ENCODE data around the gene GRP.

The GRP gene

DNA sequence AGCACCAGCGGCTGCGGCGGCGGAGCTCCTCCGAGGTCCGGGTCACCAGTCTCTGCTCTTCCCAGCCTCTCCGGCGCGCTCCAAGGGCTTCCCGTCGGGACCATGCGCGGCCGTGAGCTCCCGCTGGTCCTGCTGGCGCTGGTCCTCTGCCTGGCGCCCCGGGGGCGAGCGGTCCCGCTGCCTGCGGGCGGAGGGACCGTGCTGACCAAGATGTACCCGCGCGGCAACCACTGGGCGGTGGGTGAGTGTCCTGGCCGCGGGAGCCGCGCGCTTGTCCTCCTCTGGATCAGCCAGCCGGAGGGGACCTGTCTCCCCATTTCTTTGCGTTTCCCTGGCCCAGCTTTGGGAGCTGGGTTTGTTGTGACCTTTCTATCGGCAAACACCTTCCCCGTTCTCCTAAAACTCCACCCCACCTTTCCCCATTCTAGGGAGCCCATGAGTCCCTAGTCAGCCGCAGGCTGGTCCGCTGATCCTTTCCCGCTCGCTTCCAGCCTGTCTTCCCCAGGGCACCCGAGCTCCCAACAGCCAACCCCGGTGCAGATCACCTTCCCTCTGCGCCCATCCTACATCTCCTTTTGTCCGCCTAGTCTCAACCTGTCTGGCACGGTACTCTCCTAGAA lies 316 bp downstream of the GRP start:
- H3K36me3 ChIP-seq = no peaks in the 10 kb centered on the region
- peaks cover 9% of the 10 kb centered on the region for H3K27me3 ChIP-seq (ENCODE audit: insufficient read depth, low read depth, severe bottlenecking)
- TF ChIP-seq, protein P1, sequence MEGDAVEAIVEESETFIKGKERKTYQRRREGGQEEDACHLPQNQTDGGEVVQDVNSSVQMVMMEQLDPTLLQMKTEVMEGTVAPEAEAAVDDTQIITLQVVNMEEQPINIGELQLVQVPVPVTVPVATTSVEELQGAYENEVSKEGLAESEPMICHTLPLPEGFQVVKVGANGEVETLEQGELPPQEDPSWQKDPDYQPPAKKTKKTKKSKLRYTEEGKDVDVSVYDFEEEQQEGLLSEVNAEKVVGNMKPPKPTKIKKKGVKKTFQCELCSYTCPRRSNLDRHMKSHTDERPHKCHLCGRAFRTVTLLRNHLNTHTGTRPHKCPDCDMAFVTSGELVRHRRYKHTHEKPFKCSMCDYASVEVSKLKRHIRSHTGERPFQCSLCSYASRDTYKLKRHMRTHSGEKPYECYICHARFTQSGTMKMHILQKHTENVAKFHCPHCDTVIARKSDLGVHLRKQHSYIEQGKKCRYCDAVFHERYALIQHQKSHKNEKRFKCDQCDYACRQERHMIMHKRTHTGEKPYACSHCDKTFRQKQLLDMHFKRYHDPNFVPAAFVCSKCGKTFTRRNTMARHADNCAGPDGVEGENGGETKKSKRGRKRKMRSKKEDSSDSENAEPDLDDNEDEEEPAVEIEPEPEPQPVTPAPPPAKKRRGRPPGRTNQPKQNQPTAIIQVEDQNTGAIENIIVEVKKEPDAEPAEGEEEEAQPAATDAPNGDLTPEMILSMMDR (IDR thresholded peaks at IDR 0.05; ENCODE audit: low read depth, low read length) = no peak
- DNase-seq = peak; percentile 51
- no peaks in the 10 kb centered on the region for H3K9me3 ChIP-seq (ENCODE audit: severe bottlenecking)
- no peak overlapping the region for H3K27ac ChIP-seq
- H3K4me3 ChIP-seq (ENCODE audit: low read depth, low read length) = peak overlapping the region; percentile 50

DNA sequence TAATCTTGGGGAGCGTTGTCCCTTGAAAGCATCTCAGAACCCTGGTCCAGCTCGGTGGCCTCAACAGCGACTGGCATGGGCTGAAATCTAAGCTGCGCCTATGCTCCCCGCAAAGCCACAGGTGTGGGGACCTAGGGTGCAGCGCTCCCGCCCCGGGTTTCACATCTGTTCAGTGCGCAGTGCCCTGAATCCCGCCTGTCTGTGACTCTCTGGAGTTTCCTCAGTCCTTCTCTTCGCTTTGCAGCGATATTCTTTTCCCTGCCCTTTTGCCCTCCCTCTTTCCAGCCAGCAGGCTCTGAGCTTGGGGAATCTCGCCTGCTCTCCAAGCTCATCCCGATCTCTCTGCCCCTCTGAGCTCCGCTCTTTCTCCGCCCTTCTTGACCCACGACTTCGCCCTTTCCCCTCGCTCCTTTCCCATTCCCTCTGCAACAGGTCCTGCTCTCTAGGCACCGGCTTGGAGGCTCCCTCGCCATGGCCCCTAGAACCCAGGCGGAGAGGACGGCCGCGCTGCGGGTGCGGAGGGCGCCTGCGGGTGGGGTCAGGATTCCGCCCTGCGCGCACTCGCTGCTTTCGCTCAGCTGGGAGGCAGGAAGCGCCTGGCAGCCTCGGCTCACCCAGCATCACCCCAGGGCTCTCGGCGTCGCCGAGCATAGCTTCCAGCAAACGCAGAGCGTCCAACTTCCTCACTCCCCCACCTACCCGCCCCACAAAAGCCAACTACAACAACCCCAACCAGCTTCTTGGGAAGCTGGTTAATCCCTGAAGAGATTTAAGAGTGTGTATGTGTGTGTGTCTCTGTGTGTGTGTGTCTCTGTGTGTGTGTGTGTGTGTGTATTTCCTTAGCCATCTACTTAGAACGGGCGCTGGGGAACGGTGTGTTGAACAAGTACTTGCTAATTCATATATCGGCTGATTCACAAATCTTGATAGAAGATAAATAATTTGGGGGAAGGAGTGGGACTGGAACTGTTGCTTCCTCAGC lies 1.1 kb downstream of the GRP start:
- Histone ChIP-seq H3K36me3 (no peaks in the 10 kb centered on the region), H3K27ac (no peak overlapping the region), H3K27me3 (ENCODE audit: insufficient read depth, low read depth, severe bottlenecking) (peaks cover 9% of the 10 kb centered on the region), H3K9me3 (ENCODE audit: severe bottlenecking) (no peaks in the 10 kb centered on the region), H3K4me3 (ENCODE audit: low read depth, low read length) (peak overlapping the region; percentile 50)
- TF ChIP-seq, protein P1 (IDR thresholded peaks at IDR 0.05; ENCODE audit: low read depth, low read length) = no peak
- DNase-seq = peak; percentile 53

DNA sequence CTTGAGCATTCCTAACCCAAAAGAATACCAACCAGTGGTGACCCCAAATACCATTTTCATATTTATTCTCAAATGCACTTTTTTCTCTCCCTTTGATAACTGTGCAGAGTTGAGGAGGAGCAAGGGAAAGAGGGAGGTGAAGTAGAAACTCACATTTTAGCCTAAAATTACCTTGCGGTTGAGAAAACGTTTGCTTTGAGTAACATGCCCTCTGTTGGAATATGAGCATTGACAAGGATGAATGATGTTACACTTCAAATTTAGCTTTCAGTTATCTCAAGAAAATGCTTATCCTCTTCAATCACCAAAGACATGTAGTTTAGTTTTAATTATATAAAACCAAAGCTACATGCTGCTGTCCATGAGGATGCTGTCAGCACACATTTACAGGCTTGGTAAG lies 2.4 kb downstream of the GRP start:
- Histone ChIP-seq H3K27me3 (ENCODE audit: insufficient read depth, low read depth, severe bottlenecking) (peaks cover 9% of the 10 kb centered on the region), H3K36me3 (no peaks in the 10 kb centered on the region), H3K4me3 (ENCODE audit: low read depth, low read length) (no peak overlapping the region), H3K27ac (no peak overlapping the region), H3K9me3 (ENCODE audit: severe bottlenecking) (no peaks in the 10 kb centered on the region)
- no peak for DNase-seq
- TF ChIP-seq, protein P1 (IDR thresholded peaks at IDR 0.05; ENCODE audit: low read depth, low read length) = no peak

DNA sequence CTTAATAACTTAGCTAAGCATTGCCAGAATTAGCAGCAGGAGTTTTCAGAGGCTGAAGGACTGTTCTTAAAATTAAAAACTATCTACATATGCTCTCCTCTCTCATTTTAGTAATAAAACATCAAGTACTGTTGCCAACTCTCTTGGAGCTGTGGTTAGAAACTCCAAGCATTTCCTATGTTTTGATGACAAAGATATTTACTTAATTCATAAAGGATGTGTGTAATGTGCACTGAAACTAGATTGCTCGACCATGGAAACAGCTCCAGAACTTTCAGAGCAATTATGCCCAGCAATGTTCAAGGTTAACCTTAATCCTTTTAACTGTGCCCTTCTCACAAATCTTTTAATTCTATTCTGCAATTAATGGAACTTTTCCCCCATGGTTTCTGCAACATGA lies 8.4 kb downstream of the GRP start:
- Histone ChIP-seq H3K9me3 (ENCODE audit: severe bottlenecking) (no peaks in the 10 kb centered on the region), H3K27me3 (ENCODE audit: insufficient read depth, low read depth, severe bottlenecking) (no peaks in the 10 kb centered on the region), H3K4me3 (ENCODE audit: low read depth, low read length) (no peak overlapping the region), H3K36me3 (no peaks in the 10 kb centered on the region), H3K27ac (no peak overlapping the region)
- TF ChIP-seq, protein P1 (IDR thresholded peaks at IDR 0.05; ENCODE audit: low read depth, low read length) = no peak
- DNase-seq = no peak

DNA sequence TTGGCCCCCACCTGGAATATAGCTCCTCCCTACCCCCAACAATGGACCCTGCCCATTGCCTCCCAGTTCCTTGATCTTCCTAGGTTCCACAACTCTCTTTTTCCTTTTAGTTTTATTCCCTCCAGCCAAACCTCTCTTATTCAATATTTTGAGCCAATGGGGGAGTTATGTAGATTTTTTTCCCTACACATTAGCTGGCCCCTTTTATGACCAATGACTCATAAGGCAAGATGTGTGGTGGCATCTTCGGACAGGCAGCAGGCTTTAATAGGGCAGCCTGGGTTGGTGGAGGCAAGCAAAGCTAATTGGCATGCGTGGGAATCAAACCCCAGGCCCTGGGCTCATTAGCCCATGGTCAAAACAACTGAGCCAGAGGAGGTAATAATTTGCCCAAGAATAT lies 9.2 kb downstream of the GRP start:
- no peak for DNase-seq
- Histone ChIP-seq H3K9me3 (ENCODE audit: severe bottlenecking) (no peaks in the 10 kb centered on the region), H3K27me3 (ENCODE audit: insufficient read depth, low read depth, severe bottlenecking) (no peaks in the 10 kb centered on the region), H3K27ac (no peak overlapping the region), H3K4me3 (ENCODE audit: low read depth, low read length) (no peak overlapping the region), H3K36me3 (no peaks in the 10 kb centered on the region)
- TF ChIP-seq, protein P1 (IDR thresholded peaks at IDR 0.05; ENCODE audit: low read depth, low read length) = no peak
